Keratinocyte (primary cell): ENCODE measurements around the gene JAG2. TPM values are rescaled to one million over a fixed set of nuclear protein-coding genes. Genes with fewer than 3 reads are reported as not detected.

Experiments used
- DNase-seq: peaks from one replicate; pipeline ENCODE4 v3.0.0-alpha.2; 2011; ENCODE audit warnings: low read depth, missing footprints, low spot score
- FAIRE-seq: peaks from 2 replicates; lab custom pipeline; 2011; peaks lifted over from hg19 to GRCh38; lab: Jason Lieb, UNC
- H2AFZ ChIP-seq: 2 replicates; pipeline ENCODE4 v1.6.0; 2012; ENCODE audit warnings: low read length, control low read depth, inconsistent platforms; ENCODE audit not compliant: control insufficient read depth
- H3K27ac ChIP-seq: 2 replicates; pipeline ENCODE4 v1.5.1; 2011; ENCODE audit warnings: low read length; ENCODE audit not compliant: control insufficient read depth, insufficient read depth
- H3K27me3 ChIP-seq: 3 replicates; pipeline ENCODE4 v1.6.0; 2011; ENCODE audit warnings: low read length; ENCODE audit not compliant: control insufficient read depth, insufficient read depth; ENCODE audit errors: extremely low read depth
- H3K36me3 ChIP-seq, 2 experiments: 2 replicates in 1 of 2; 3 replicates in 1 of 2; pipeline ENCODE4 v1.5.1; 2011; ENCODE audit warnings: low read length in 2 of 2, mild to moderate bottlenecking in 1 of 2; ENCODE audit not compliant: control insufficient read depth in 2 of 2, insufficient read depth in 2 of 2; ENCODE audit errors: extremely low read depth in 1 of 2
- H3K4me1 ChIP-seq: 3 replicates; pipeline ENCODE4 v1.5.1; 2011; ENCODE audit warnings: low read length; ENCODE audit not compliant: control insufficient read depth, insufficient read depth; ENCODE audit errors: extremely low read depth
- H3K4me2 ChIP-seq: 3 replicates; pipeline ENCODE4 v1.6.0; 2011; ENCODE audit warnings: low read depth, low read length; ENCODE audit not compliant: control insufficient read depth, insufficient read depth; ENCODE audit errors: extremely low read depth
- H3K4me3 ChIP-seq, 3 experiments: fragments of 200-600 bp in 1 of 3; sonication (generic) in 1 of 3; 2 replicates in 2 of 3; 3 replicates in 1 of 3; pipeline ENCODE4 v1.5.1; 2011 to 2016; ENCODE audit warnings: low read length in 3 of 3, mild to moderate bottlenecking in 3 of 3, control low read depth in 2 of 3, inconsistent platforms in 1 of 3, low read depth in 1 of 3, mixed read lengths in 1 of 3, mixed run types in 1 of 3, moderate library complexity in 1 of 3; ENCODE audit not compliant: control insufficient read depth in 2 of 3, insufficient read depth in 2 of 3; ENCODE audit errors: extremely low read depth in 1 of 3
- H3K79me2 ChIP-seq: 2 replicates; pipeline ENCODE4 v1.6.0; 2012; ENCODE audit warnings: low read length; ENCODE audit not compliant: control insufficient read depth, insufficient read depth
- H3K9ac ChIP-seq: 3 replicates; pipeline ENCODE4 v1.6.0; 2011; ENCODE audit warnings: low read length; ENCODE audit not compliant: control insufficient read depth, insufficient read depth; ENCODE audit errors: extremely low read depth
- H3K9me1 ChIP-seq: 3 replicates; pipeline ENCODE4 v1.6.0; 2011; ENCODE audit warnings: low read length; ENCODE audit not compliant: control insufficient read depth, insufficient read depth; ENCODE audit errors: extremely low read depth
- H3K9me3 ChIP-seq: 2 replicates; pipeline ENCODE4 v1.5.1; 2012; ENCODE audit warnings: low read depth, low read length; ENCODE audit not compliant: control insufficient read depth
- H4K20me1 ChIP-seq: 3 replicates; pipeline ENCODE4 v1.6.0; 2011; ENCODE audit warnings: low read length; ENCODE audit not compliant: control insufficient read depth, insufficient read depth; ENCODE audit errors: extremely low read depth
- CTCF ChIP-seq, 3 experiments: IDR thresholded peaks in 1 of 3; conservative IDR thresholded peaks in 1 of 3; optimal IDR thresholded peaks in 1 of 3; 2 replicates in 2 of 3; 3 replicates in 1 of 3; pipeline versions ENCODE3 to v1.5.1; 2011; ENCODE audit warnings: low read length in 3 of 3, mild to moderate bottlenecking in 3 of 3, moderate library complexity in 2 of 3, control low read depth in 1 of 3, inconsistent platforms in 1 of 3; ENCODE audit not compliant: insufficient read depth in 2 of 3; ENCODE audit errors: extremely low read depth in 1 of 3
- EZH2 ChIP-seq: IDR thresholded peaks from one replicate; pipeline ENCODE4 v1.6.1; 2012; ENCODE audit warnings: inconsistent platforms, mild to moderate bottlenecking, low read length, moderate library complexity
- dilution Hi-C: fragments of 300-500 bp; cut with MboI; formaldehyde crosslinking; loops from one replicate; pipeline ENCODE4 v1.7.0; 2020; ENCODE audit warnings: low sequenced_read_pairs; ENCODE audit not compliant: extremely low pct_ligation_motif_present
- polyA plus RNA-seq, 5 experiments: library from polyadenylated mRNA; depleted of rRNA in 3 of 5; stranded (reverse) in 3 of 5; stranded (forward) in 1 of 5; unstranded in 1 of 5; fragments of >200 nt; gene quantifications; 1 replicate in 1 of 5; 2 replicates in 3 of 5; 3 replicates in 1 of 5; pipeline versions ENCODE4 v1.2.1 to v1.2.3, GENCODE V29; 2011 to 2012; ENCODE audit warnings: missing spikeins in 2 of 5, low read depth in 1 of 5, low replicate concordance in 1 of 5

JAG2 gene
- polyA plus RNA-seq, 1 donor (not counting 4 experiments of a cell fraction or from before 2014, with no cell fraction given): 28.3 TPM

GRCh38 chr14:105102361-105102870, 66.2 kb downstream of the JAG2 start:
- Histone ChIP-seq H3K4me3 (no peak overlapping the region), H3K9ac (no peak overlapping the region), H3K4me1 (peaks cover 6% of the 10 kb centered on the region), H3K9me1 (no peaks in the 10 kb centered on the region), H3K9me3 (no peaks in the 10 kb centered on the region), H2AFZ (peak overlapping the region; percentile 71), H3K79me2 (no peaks in the 10 kb centered on the region), H4K20me1 (no peaks in the 10 kb centered on the region), H3K27ac (no peak overlapping the region), H3K4me2 (no peak overlapping the region), H3K27me3 (no peaks in the 10 kb centered on the region), H3K36me3 (no peaks in the 10 kb centered on the region)
- dilution Hi-C loops: no loop called here
- FAIRE-seq (no peak), DNase-seq (no peak)
- TF ChIP-seq CTCF (optimal IDR thresholded peaks at IDR 0.05 in 1 of 3, IDR thresholded peaks at IDR 0.05 in 1 of 3, conservative IDR thresholded peaks at IDR 0.05 in 1 of 3; ENCODE audit: extremely low read depth in 1 of 3, insufficient read depth in 2 of 3, low read length in 3 of 3) (no peak), EZH2 (no peak)

GRCh38 chr14:105100910-105101309, 67.7 kb downstream of the JAG2 start:
- Histone ChIP-seq H3K27ac (no peak overlapping the region), H2AFZ (no peak overlapping the region), H4K20me1 (no peaks in the 10 kb centered on the region), H3K9me1 (no peaks in the 10 kb centered on the region), H3K4me1 (peaks cover 15% of the 10 kb centered on the region), H3K4me3 (no peak overlapping the region), H3K9ac (no peak overlapping the region), H3K36me3 (no peaks in the 10 kb centered on the region), H3K4me2 (no peak overlapping the region), H3K27me3 (no peaks in the 10 kb centered on the region), H3K9me3 (no peaks in the 10 kb centered on the region), H3K79me2 (no peaks in the 10 kb centered on the region)
- dilution Hi-C loops: no loop called here
- TF ChIP-seq CTCF (optimal IDR thresholded peaks at IDR 0.05 in 1 of 3, IDR thresholded peaks at IDR 0.05 in 1 of 3, conservative IDR thresholded peaks at IDR 0.05 in 1 of 3; ENCODE audit: extremely low read depth in 1 of 3, insufficient read depth in 2 of 3, low read length in 3 of 3): no peak
- no peak for TF ChIP-seq EZH2
- no peak for FAIRE-seq
- no peak for DNase-seq
